GM12874 (cell line): ENCODE measurements around the gene VGLL4.

ENCODE experiments used
- TF ChIP-seq, protein P1 (sequence below): IDR thresholded peaks from 2 replicates; pipeline ENCODE4 v1.5.1; 2011; ENCODE audit warnings: low read depth, mild to moderate bottlenecking, control low read depth, low read length, moderate library complexity; ENCODE audit not compliant: insufficient read depth

VGLL4 gene

DNA sequence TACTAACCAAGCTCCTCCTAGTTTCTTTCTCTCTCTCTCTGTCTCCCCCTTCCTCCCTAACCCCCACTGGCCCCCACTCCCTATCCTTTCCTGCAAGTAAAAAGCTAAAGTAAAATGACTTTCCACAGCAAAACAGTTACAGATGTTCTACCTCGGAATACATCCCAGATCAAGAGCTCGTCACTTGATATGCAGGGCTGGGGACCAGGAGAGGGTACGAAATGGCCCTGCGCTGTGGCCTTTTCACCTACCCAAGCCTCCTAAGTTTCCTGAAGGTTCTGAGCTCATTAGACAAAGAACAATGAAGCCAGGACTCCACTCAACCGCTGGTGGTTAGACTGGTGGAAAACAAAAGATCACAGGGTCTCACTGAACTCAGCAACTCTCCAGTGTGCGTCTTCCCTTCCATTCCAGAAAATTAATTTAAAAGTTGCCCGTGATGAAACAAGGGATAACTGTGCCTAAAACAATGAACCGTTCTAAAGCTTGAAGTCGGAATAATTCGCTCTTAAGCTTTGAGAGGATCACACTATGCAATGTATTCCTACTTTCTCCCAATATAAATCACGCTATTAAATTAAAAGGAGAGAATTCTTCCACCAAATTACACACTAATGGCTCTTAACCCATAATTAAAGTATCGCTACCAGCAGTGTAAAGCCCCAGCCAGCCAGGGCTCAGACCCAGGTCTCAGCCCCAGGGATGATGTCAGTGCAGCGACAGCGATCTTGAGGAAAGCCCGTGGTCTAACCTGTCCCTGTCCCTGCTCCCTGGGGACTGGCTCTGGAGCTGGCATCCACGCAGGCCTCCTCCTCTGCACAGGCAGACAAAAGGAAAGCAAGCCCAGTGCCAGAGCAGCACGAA, 5.0 kb downstream of the VGLL4 start:
- TF ChIP-seq, protein P1, sequence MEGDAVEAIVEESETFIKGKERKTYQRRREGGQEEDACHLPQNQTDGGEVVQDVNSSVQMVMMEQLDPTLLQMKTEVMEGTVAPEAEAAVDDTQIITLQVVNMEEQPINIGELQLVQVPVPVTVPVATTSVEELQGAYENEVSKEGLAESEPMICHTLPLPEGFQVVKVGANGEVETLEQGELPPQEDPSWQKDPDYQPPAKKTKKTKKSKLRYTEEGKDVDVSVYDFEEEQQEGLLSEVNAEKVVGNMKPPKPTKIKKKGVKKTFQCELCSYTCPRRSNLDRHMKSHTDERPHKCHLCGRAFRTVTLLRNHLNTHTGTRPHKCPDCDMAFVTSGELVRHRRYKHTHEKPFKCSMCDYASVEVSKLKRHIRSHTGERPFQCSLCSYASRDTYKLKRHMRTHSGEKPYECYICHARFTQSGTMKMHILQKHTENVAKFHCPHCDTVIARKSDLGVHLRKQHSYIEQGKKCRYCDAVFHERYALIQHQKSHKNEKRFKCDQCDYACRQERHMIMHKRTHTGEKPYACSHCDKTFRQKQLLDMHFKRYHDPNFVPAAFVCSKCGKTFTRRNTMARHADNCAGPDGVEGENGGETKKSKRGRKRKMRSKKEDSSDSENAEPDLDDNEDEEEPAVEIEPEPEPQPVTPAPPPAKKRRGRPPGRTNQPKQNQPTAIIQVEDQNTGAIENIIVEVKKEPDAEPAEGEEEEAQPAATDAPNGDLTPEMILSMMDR: no peak

DNA sequence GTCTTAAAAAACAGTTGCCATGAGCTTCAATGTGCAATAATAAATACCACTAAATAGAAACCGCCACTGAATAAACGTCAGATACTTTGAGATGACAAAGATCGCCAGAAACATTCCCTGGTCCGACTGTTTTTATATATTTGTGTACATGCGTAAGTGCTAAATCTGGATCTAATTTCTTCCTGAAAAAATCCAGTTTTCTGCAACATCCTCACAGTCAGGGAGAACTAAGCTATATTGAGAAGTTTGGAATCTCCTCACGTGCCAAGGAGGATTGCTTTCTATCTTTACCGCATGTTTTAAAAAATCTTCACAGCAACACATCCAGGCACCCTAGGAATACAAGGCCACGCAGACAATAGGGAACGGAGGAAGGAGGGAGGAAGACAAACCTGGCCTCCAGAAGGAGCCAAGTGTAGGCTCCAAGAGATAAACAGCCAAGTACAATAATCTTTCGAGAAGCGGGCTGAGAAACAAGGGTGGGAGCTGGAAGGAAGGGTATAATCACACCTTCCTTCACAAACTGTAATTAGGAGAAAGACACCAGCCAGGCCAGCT, 5.7 kb downstream of the VGLL4 start:
- TF ChIP-seq, protein P1: no peak

DNA sequence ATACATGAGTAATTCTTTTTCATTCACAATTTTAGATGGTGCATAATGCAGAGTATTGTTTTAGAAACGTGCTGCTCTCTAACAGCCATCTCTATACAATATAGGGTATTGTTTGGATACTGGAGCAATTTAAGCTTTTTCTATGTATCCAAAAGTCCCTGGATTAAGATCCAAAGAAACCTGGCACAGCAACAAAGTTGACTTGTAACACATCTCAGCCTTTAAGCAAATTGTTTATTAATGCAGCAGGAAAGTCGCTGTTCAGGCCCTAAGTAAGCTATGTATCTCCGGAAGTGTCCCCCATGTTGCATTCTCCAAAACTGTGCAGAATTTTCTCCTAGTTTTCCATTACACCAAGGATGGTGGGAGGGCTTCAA, 7.3 kb downstream of the VGLL4 start:
- TF ChIP-seq, protein P1: no peak

DNA sequence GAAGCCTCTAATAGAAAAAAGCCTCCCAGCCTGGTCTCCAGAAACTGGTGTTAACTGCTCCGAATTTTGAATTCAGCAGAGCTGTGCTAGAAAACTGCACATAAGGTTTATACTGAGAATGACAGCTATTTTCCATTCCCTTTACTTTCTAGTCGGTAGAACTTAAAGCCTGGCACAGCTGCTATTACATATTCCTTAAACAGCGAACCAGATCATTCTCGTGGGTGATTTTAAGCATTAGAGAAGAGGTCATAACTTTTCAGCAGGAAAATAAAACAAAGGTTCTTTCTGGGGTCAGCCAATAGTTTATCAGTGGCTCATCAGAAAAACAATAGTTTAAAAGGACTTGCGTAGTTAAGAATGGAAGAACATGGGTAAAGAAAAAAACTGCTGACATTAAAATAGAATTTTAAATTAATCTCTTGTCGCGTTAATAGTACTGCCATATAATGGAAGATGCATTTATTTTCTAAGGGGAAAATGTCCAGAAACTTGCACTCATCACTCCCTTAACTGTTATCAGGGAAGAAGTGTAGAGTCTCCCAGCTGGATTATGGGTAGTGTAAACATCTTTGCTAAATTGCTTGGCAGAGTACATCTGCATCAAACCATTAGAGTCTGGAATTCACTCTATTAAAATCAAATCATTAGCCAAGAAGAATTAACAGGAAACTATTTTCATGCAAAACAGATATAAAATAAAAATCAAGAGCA, 7.9 kb downstream of the VGLL4 start:
- TF ChIP-seq, protein P1: no peak

DNA sequence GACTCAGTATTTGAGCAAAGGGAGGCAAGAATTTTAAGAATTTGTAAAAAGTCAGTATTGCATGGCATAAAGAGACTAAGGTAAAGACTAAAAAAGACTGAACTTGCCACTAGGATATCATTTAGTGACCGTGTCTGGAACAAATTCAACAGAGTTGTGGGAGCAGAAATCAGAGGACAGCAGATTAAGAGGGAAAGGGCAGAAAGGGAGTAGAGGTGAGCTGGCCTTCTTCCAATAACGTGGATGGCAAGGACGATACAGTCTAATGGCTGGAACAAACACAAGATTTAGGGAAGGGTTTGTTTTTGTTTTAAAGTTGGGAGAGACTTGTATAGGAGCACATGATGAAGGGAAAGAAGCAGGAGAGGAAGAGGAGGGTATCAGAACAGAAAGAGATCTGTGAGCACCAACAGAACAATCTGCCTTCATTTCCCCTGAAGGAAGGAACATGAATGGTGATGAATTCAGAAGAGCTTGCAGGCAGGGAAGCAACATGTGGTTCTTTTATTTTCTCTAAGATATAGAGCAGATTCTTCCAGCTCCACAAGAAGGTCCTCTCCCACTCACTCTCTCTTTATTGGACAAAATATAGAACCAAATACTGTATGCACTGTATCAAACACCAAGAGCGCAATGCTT, 8.6 kb downstream of the VGLL4 start:
- TF ChIP-seq, protein P1: no peak

DNA sequence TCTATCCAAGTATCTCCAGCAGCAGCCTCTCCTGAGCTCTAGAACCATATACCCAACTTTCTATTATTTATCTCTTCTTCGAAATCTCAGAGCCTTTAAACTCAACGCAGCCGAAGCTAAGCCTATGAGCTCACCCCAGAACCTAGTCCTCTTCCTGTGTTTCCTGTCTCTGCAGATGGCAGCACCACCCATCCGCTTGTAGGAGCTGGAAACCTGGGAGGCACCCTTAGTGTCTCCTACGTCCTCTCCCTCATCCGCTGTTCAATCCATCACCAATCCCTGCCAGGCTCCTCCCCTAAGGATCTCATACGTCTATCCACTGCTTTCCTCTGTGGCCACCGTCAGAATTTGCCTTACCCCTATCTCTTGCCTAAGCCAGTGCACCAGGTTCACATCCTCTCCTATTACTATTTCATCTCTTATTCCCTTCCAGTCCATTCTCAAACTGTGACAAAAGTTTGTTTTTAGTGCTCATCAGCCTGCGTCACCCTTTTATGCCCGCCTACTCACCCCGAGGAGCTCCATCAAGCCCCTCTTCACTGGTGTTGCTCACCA, 9.6 kb downstream of the VGLL4 start:
- TF ChIP-seq, protein P1: no peak

DNA sequence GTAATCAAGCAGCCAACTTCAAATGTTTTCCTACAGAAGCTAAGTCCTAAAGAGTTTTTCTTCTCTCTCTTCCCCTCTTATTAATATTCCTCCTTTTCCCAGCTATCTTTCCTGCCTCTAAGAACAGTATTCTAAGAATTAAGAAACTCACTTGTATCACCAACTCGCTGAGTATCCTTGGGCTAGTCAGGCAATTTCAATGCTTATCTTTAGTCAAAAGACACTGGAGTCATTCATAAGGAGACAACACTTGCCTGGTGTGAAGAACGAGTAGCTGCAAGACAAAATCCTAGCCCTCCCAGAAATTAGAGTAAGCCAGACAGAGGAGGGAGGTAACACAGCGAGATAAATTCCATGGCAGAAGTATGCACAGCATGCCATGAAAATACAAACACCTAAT, 10.7 kb downstream of the VGLL4 start:
- TF ChIP-seq, protein P1: no peak
